ENCODE measurements around the gene GPR142. TPM values are rescaled to one million over a fixed set of nuclear protein-coding genes. Genes with fewer than 3 reads are reported as not detected.
"Not testable (repeated sequence)": the region's sequence is repeated elsewhere in the genome, so short reads cannot be mapped to it uniquely, and the experiment has no call there.

The GPR142 gene
- total RNA-seq, 1 donor from 2014 or later = 0.18 TPM

GRCh38 chr17:74396567-74396966, 29.3 kb downstream of the GPR142 start:
- Mint-ChIP-seq H3K4me3 (ENCODE audit: unreplicated experiment) (no peak overlapping the region), H3K4me1 (ENCODE audit: unreplicated experiment) (no peaks in the 10 kb centered on the region), H3K27ac (ENCODE audit: unreplicated experiment) (no peak overlapping the region), H3K27me3 (ENCODE audit: unreplicated experiment) (peaks cover 4% of the 10 kb centered on the region), H3K36me3 (ENCODE audit: low read depth, unreplicated experiment) (peaks cover 5% of the 10 kb centered on the region), H3K9me3 (ENCODE audit: unreplicated experiment) (no peaks in the 10 kb centered on the region)
- DNase-seq (ENCODE audit: low spot score) = no peak
- TF ChIP-seq, protein P1, sequence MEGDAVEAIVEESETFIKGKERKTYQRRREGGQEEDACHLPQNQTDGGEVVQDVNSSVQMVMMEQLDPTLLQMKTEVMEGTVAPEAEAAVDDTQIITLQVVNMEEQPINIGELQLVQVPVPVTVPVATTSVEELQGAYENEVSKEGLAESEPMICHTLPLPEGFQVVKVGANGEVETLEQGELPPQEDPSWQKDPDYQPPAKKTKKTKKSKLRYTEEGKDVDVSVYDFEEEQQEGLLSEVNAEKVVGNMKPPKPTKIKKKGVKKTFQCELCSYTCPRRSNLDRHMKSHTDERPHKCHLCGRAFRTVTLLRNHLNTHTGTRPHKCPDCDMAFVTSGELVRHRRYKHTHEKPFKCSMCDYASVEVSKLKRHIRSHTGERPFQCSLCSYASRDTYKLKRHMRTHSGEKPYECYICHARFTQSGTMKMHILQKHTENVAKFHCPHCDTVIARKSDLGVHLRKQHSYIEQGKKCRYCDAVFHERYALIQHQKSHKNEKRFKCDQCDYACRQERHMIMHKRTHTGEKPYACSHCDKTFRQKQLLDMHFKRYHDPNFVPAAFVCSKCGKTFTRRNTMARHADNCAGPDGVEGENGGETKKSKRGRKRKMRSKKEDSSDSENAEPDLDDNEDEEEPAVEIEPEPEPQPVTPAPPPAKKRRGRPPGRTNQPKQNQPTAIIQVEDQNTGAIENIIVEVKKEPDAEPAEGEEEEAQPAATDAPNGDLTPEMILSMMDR (IDR thresholded peaks at IDR 0.05; ENCODE audit: unreplicated experiment) = no peak

- peaks cover 11% of the 10 kb centered on the region for H3K4me1 Mint-ChIP-seq (ENCODE audit: unreplicated experiment)
- no peaks in the 10 kb centered on the region for H3K9me3 Mint-ChIP-seq (ENCODE audit: unreplicated experiment)
- peaks cover 4% of the 10 kb centered on the region for H3K27me3 Mint-ChIP-seq (ENCODE audit: unreplicated experiment)
- no peak overlapping the region for H3K27ac Mint-ChIP-seq (ENCODE audit: unreplicated experiment)
- TF ChIP-seq, protein P1 (IDR thresholded peaks at IDR 0.05; ENCODE audit: unreplicated experiment) = no peak
- no peaks in the 10 kb centered on the region for H3K36me3 Mint-ChIP-seq (ENCODE audit: low read depth, unreplicated experiment)
- no peak for DNase-seq (ENCODE audit: low spot score)
- no peak overlapping the region for H3K4me3 Mint-ChIP-seq (ENCODE audit: unreplicated experiment)
These were observed 34.7 kb downstream of the GPR142 start for GRCh38 chr17:74402048-74402447.

DNA sequence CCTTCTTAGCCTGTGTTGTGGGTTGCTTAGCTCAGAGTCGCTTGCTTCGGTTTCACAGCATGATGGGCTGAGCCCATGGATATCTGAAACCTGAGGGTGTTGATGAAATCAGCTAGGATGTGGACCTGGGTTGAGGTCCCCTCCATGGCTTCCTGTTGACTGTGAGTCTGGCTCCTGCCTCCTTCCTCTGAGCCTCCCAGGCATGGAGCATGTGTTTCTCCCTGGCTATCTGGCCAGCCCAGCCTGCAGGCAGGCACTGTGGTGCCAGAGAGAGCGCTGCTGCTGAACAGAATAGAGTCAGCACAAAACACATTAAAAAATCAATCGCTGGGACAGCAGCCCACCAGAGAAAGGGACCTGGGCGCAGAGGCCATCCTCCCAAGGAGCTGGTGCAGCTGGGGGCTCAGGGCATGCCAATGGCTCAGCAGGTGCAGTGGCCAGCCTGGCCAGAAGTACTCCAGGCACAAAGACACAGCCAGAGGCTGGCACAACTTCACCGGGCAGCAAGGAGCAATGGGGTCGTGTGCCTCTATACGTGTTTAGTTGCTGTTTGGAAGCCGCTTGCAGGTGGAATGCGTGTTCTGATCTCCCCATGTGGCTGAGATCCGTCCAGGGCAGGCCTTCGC, 36.3 kb downstream of the GPR142 start:
- H3K27ac Mint-ChIP-seq (ENCODE audit: unreplicated experiment) = no peak overlapping the region
- peaks cover 11% of the 10 kb centered on the region for H3K4me1 Mint-ChIP-seq (ENCODE audit: unreplicated experiment)

GRCh38 chr17:74404218-74404617, 36.9 kb downstream of the GPR142 start:
- no peak for DNase-seq (ENCODE audit: low spot score)
- Mint-ChIP-seq H3K27me3 (ENCODE audit: unreplicated experiment) (peaks cover 4% of the 10 kb centered on the region), H3K36me3 (ENCODE audit: low read depth, unreplicated experiment) (no peaks in the 10 kb centered on the region), H3K4me3 (ENCODE audit: unreplicated experiment) (no peak overlapping the region), H3K9me3 (ENCODE audit: unreplicated experiment) (no peaks in the 10 kb centered on the region), H3K4me1 (ENCODE audit: unreplicated experiment) (peaks cover 11% of the 10 kb centered on the region), H3K27ac (ENCODE audit: unreplicated experiment) (no peak overlapping the region)
- TF ChIP-seq, protein P1 (IDR thresholded peaks at IDR 0.05; ENCODE audit: unreplicated experiment) = no peak

More for the DNA sequence above, 36.3 kb downstream of the GPR142 start:
- Mint-ChIP-seq H3K27me3 (ENCODE audit: unreplicated experiment) (peaks cover 4% of the 10 kb centered on the region), H3K36me3 (ENCODE audit: low read depth, unreplicated experiment) (no peaks in the 10 kb centered on the region), H3K4me3 (ENCODE audit: unreplicated experiment) (no peak overlapping the region), H3K9me3 (ENCODE audit: unreplicated experiment) (no peaks in the 10 kb centered on the region)
- TF ChIP-seq, protein P1 (IDR thresholded peaks at IDR 0.05; ENCODE audit: unreplicated experiment) = no peak
- DNase-seq (ENCODE audit: low spot score) = no peak

GRCh38 chr17:74404789-74405188, 37.5 kb downstream of the GPR142 start:
- H3K36me3 Mint-ChIP-seq (ENCODE audit: low read depth, unreplicated experiment) = no peaks in the 10 kb centered on the region
- peaks cover 4% of the 10 kb centered on the region for H3K27me3 Mint-ChIP-seq (ENCODE audit: unreplicated experiment)
- DNase-seq (ENCODE audit: low spot score) = no peak
- H3K4me1 Mint-ChIP-seq (ENCODE audit: unreplicated experiment) = peaks cover 11% of the 10 kb centered on the region
- TF ChIP-seq, protein P1 (IDR thresholded peaks at IDR 0.05; ENCODE audit: unreplicated experiment) = no peak
- H3K4me3 Mint-ChIP-seq (ENCODE audit: unreplicated experiment) = no peak overlapping the region
- H3K27ac Mint-ChIP-seq (ENCODE audit: unreplicated experiment) = no peak overlapping the region
- H3K9me3 Mint-ChIP-seq (ENCODE audit: unreplicated experiment) = no peaks in the 10 kb centered on the region

GRCh38 chr17:74405311-74405710, 38.0 kb downstream of the GPR142 start:
- H3K9me3 Mint-ChIP-seq (ENCODE audit: unreplicated experiment); H3K4me3 Mint-ChIP-seq (ENCODE audit: unreplicated experiment); H3K27me3 Mint-ChIP-seq (ENCODE audit: unreplicated experiment); DNase-seq (ENCODE audit: low spot score); H3K27ac Mint-ChIP-seq (ENCODE audit: unreplicated experiment); H3K36me3 Mint-ChIP-seq (ENCODE audit: low read depth, unreplicated experiment): not testable (repeated sequence)
- peaks cover 13% of the 10 kb centered on the region for H3K4me1 Mint-ChIP-seq (ENCODE audit: unreplicated experiment)

Data from endothelial cell (in vitro differentiated cells).